Stimulated activated CD8-positive, alpha-beta memory T cell treated with anti-CD3 and anti-CD28 coated beads, Interleukin-4, amount 100 ng/mL, for 1 hour (primary cell): ENCODE data around the gene KLHL6.
"Not testable (repeated sequence)": the region's sequence is repeated elsewhere in the genome, so short reads cannot be mapped to it uniquely, and the experiment has no call there.

Experiments used
- DNase-seq, 2 donors: peaks; one replicate each; pipeline ENCODE4 v3.0.0-alpha.2; 2020; ENCODE audit warnings: low read depth in 2 of 2, low spot score in 1 of 2

Gene KLHL6

DNA sequence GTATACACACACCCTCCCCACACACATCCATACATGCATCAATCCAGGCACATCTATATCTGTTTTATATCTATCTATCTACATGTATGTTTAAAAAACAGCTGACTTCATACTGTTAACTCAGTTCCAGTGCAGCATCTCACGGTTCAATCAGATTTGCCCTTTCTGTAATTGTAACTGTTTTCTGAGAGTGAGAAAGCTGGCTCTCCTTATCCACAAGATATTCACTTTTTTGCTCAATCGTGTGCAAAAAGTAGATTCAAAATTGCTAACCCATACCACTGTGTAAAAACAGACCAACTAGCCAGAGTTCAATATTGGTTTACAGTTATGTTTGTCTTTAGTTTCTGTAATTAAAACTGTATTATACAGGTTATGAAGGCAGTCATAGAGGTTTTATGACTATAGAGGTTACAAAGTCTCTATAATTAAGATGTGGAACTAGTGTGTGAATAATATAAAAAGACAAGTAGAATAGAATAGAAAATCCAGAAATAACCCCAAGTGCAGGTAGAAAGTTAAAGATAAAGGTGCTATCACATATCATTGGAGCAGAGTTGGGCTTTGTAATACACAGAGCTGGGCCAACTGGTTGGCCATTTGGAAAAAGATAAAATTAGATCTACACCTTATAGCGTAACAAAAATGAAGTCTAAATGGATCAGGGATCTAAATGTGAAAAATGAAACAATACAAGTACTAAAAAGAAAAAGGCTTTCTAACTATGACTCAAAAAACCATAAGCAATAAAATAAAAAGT lies 107.0 kb downstream of the KLHL6 start:
- no peak for DNase-seq

DNA sequence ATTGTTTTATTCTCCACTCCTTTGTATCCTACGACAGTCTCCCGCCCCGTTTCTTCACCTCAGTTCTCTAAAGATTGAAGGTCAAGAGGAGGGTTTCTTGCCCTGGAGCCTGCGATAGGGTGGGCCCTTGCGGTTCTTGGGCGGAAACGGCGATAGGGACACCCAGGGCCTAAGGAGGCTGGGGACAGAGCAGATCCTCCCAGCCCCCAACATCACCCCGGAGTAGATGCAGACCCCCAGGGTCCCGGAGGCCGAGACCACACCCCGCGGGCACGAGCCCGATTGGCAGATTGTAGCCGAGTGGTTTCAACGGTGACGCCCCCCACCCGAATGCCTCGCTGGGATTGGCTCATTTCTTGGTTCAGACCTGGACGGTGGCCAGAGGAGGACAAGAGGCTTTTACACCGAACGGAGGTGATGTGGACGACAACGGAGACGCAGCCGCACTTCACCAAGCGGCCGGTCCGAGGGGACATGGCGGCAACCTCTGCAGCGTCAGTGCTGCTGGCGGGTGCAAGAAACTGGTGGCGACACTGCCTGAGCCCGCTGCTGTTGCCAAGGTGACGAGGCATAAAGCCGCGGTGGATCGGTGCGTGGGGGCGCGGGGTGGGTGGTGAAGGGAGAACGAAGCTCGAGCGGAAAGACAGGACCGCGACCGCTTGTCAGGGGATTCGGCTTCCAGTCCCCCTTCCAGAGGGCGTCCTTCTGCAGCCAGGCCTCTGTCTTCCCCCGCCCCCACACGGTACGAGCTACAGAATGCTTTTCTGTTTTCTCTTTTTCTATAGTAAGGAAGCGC lies 108.1 kb downstream of the KLHL6 start:
- DNase-seq = peak in 1 of 2 donors; percentile 43

DNA sequence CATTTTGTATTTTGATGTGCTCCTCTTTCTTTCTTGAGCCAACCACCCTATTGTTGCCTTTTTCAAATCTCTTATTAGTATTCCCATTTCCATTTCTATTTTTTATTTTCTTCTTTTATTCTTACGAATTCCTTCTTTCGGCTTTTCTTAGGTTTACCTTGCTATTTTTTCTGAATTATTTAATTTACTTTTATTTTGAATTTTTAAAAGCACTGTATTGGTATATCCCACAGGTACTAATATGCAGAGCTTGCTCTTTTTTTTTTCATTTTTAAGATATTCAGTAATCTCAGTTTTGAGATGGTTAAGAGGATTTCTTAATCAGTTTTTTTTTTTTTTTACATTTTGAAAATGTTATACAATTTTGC lies 108.7 kb downstream of the KLHL6 start:
- DNase-seq = no peak

- no peak for DNase-seq
These were observed 110.8 kb downstream of the KLHL6 start for GRCh38 chr3:183444748-183445147.

DNA sequence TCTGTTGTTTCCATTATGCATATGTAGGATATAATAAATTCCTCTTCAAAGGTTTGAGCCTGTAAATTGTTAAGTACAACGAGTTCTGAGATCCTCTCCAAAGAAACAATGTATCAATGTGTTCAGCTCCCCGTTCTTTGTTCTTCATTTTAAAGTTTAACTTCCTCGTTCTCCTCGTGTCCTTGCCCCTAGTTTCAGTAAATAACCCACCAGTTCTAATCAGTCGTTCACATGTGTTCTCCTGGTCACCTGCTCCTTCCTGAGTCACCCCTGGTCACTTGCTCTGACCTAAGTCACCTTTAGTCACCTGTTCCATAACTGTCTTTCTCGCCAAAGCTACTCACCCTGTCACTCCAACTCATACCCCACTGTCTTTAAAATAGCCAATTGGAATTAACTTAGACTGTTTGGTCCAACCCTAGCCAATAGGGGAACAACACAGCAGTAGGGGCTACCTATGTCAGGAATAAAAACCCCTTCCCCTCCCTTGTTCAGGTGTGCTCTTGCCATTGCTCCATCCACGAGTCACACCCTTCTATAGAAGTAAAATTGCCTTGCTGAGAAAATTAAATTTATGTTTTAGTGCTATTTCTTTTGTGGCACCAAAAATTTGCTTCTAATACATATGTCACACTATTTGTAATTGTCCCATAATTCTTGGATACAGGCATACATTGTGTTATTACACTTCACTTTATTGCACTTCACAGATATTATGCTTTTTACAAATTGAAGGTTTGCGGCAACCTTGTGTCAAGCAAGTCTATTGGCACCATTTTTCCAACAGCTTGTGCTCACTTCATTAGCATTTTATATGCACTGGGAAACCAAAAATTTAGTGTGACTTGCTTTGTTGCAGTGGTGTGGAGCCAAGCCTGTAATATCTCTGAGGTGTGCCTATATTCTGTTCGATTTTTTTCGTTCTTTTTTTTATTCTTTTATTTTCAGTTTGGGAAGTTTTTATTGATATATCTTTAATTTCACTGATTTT lies 111.8 kb downstream of the KLHL6 start:
- DNase-seq = no peak

DNA sequence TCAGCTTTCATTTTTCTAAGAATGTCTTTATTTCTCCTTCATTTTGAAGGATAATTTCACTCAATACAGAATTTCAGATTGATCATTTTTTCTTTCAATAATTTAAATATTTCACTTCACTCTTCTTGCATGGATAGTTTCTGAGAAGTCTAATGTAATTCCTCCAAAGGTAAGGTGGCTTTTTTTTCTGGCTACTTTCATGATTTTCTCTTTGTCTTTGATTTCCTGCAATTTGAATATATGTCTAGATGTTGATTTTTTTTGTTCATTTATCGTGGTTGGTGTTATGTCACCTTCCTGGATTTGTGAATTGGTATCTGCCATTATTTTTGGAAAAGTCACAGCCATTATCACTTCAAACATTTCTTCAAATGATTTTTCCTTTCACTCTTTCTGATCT lies 112.5 kb downstream of the KLHL6 start:
- no peak for DNase-seq

- not testable (repeated sequence) for DNase-seq
These were observed 115.0 kb downstream of the KLHL6 start for GRCh38 chr3:183440521-183440920.

- DNase-seq = no peak
These were observed 116.0 kb downstream of the KLHL6 start for GRCh38 chr3:183439515-183439914.

DNA sequence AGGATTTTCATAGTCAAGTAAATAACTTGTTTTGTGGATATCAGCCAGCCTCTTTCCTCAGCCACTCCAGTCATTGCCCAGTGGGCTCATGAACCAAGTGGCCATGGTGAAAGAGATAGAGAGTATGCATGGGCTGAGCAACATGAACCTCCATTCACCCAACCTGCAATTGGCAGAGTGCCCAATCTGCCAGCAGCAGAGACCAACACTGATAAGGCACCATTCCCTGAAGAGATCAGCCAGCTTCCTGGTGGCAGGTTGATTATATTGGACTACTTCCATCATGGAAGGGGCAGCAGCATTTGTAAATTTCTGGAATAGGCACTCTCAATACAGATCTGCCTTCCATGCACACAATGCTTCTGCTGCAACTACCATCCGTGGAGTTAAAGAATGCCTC lies 116.8 kb downstream of the KLHL6 start:
- no peak for DNase-seq

DNA sequence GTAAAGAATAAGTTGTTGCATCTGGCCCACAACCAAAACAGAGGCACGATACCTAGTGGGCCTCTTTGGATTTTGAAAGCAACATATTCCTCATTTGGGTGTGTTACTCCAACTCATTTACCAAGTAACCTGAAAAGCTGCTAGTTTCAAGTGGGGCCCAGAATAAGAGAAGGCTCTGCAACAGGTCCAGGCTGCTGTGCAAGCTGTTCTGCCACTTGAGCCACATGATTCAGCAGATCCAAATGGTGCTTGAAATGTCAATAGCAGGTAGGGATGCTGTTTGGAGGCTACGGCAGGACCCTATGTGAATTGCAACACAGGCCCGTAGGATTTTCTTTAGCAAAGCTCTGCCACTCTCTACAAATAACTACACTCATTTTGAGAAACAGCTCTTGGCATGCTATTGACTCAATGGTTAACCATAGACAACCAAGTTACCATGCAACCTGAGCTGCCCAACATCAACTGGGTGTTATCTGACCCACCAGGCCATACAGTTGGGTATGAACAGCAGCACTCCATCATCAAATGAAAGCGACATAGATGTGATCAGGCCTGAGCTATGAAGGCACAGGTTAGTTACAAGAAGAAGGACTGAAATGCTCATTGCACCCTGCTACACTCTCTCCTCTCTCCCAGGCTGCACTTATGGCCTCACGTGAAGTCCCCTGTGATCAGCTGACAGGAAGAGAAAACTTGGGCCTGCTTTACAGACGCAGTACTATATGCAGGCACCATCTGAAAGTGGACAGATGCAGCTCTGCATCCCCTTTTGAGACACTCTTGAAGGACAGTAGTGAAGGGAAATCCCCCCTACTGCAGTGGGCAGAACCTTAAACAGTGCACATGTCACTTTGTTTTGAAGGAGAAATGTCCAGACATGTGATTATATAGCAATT lies 117.6 kb downstream of the KLHL6 start:
- no peak for DNase-seq
